IMR-90 (cell line): ENCODE results near the gene PTGR3. TPM values are rescaled to one million over a fixed set of nuclear protein-coding genes. Genes with fewer than 3 reads are reported as not detected.

Experiments used
- ATAC-seq: fragments of 200-7000 bp; cut with Tn5 transposase; 2 replicates; pipeline ENCODE4 v1.9.1; 2020; ENCODE audit warnings: low read depth, mild to moderate bottlenecking, moderate library complexity
- BruUV-seq: library from RNA; stranded (reverse); fragments of 400-500 nt; replicated peaks from 2 replicates; lab custom pipeline; 2021; lab: Mats Ljungman, UMichigan
- CTCF ChIA-PET: fragments of 300-600 bp; formaldehyde crosslinking; extraction: SDS; loops from one replicate; lab custom pipeline; 2021; ENCODE audit warnings: antibody characterized with exemption; lab: Yijun Ruan, JAX
- POLR2A ChIA-PET: fragments of 300-600 bp; sonication (Branson Sonifier 250); formaldehyde crosslinking; loops from one replicate; lab custom pipeline; 2022; ENCODE audit warnings: antibody characterized with exemption; ENCODE audit not compliant: unreplicated experiment; lab: Charles Lee
- DNase-seq: peaks from one replicate; pipeline ENCODE4 v3.0.0; 2013
- H2AFZ ChIP-seq: replicated peaks from 2 replicates; pipeline ENCODE3; 2013; ENCODE audit warnings: low read length, mild to moderate bottlenecking; ENCODE audit not compliant: poor library complexity
- H2AK5ac ChIP-seq: 2 replicates; pipeline ENCODE4 v1.6.1; 2013; ENCODE audit warnings: low read depth, low read length, inconsistent platforms
- H2AK9ac ChIP-seq: replicated peaks from 2 replicates; pipeline ENCODE3; 2013; ENCODE audit warnings: mild to moderate bottlenecking, low read depth, low read length, moderate library complexity; ENCODE audit not compliant: poor library complexity
- H2BK120ac ChIP-seq: 2 replicates; pipeline ENCODE4 v1.6.1; 2013; ENCODE audit warnings: low read depth, low read length, inconsistent platforms
- H2BK15ac ChIP-seq: 3 replicates; pipeline ENCODE4 v1.6.1; 2013; ENCODE audit warnings: low read depth, low read length, inconsistent platforms
- H2BK20ac ChIP-seq: 2 replicates; pipeline ENCODE4 v1.6.1; 2013; ENCODE audit warnings: low read depth, mild to moderate bottlenecking, inconsistent platforms, low read length, moderate library complexity
- H2BK5ac ChIP-seq: 2 replicates; pipeline ENCODE4 v1.6.1; 2013; ENCODE audit warnings: mild to moderate bottlenecking, low read depth, low read length, inconsistent platforms; ENCODE audit not compliant: poor library complexity, severe bottlenecking
- H3K14ac ChIP-seq: replicated peaks from 2 replicates; pipeline ENCODE4 v1.6.1; 2013; ENCODE audit warnings: low read depth, low read length, inconsistent platforms
- H3K18ac ChIP-seq: 2 replicates; pipeline ENCODE4 v1.6.1; 2013; ENCODE audit warnings: low read depth, low read length, control low read depth
- H3K23ac ChIP-seq: 2 replicates; pipeline ENCODE4 v1.6.1; 2013; ENCODE audit warnings: low read depth, low read length, inconsistent platforms
- H3K27ac ChIP-seq: 2 replicates; pipeline ENCODE4 v1.5.1; 2013; ENCODE audit warnings: mild to moderate bottlenecking, control low read depth, low read length; ENCODE audit not compliant: insufficient read depth
- H3K27me3 ChIP-seq: 2 replicates; pipeline ENCODE4 v1.6.1; 2013; ENCODE audit warnings: low read length; ENCODE audit not compliant: control insufficient read depth, insufficient read depth
- H3K36me3 ChIP-seq: 2 replicates; pipeline ENCODE4 v1.6.1; 2013; ENCODE audit warnings: low read length, mixed read lengths; ENCODE audit not compliant: control insufficient read depth, insufficient read depth
- H3K4ac ChIP-seq: 2 replicates; pipeline ENCODE4 v1.6.1; 2013; ENCODE audit warnings: low read depth, low read length, inconsistent platforms
- H3K4me1 ChIP-seq: 2 replicates; pipeline ENCODE4 v1.6.1; 2013; ENCODE audit warnings: low read length, mixed read lengths; ENCODE audit not compliant: control insufficient read depth, insufficient read depth
- H3K4me2 ChIP-seq: 2 replicates; pipeline ENCODE4 v1.6.1; 2013; ENCODE audit warnings: low read depth, mild to moderate bottlenecking, control low read depth, low read length, moderate library complexity
- H3K4me3 ChIP-seq: 2 replicates; pipeline ENCODE4 v1.5.1; 2013; ENCODE audit warnings: low read depth, mild to moderate bottlenecking, control low read depth, low read length, moderate library complexity; ENCODE audit not compliant: insufficient read depth
- H3K56ac ChIP-seq: 2 replicates; pipeline ENCODE4 v1.6.1; 2013; ENCODE audit warnings: low read length, inconsistent platforms; ENCODE audit not compliant: insufficient read depth; ENCODE audit errors: extremely low read depth
- H3K79me1 ChIP-seq, 2 experiments: 2 replicates each; pipeline ENCODE4 v1.6.1; 2013; ENCODE audit warnings: low read length in 2 of 2, inconsistent platforms in 1 of 2, low read depth in 1 of 2
- H3K9ac ChIP-seq: 2 replicates; pipeline ENCODE4 v1.6.1; 2013; ENCODE audit warnings: low read depth, low read length, control low read depth
- H3K9me1 ChIP-seq: 2 replicates; pipeline ENCODE4 v1.6.1; 2013; ENCODE audit warnings: low read length, inconsistent platforms; ENCODE audit not compliant: insufficient read depth
- H3K9me3 ChIP-seq: 2 replicates; pipeline ENCODE4 v1.6.1; 2013; ENCODE audit warnings: low read length; ENCODE audit not compliant: control insufficient read depth, insufficient read depth
- H4K20me1 ChIP-seq: 2 replicates; pipeline ENCODE4 v1.6.1; 2013; ENCODE audit warnings: low read length, inconsistent platforms; ENCODE audit not compliant: insufficient read depth
- H4K5ac ChIP-seq: 2 replicates; pipeline ENCODE4 v1.6.1; 2013; ENCODE audit warnings: mild to moderate bottlenecking, low read depth, low read length, control low read depth
- H4K8ac ChIP-seq, 2 experiments: 2 replicates each; pipeline ENCODE4 v1.6.1; 2013; ENCODE audit warnings: low read depth in 2 of 2, low read length in 2 of 2, control low read depth in 1 of 2, inconsistent platforms in 1 of 2
- H4K91ac ChIP-seq: 2 replicates; pipeline ENCODE4 v1.6.1; 2013; ENCODE audit warnings: low read depth, low read length, inconsistent platforms; ENCODE audit not compliant: insufficient read depth
- BHLHE40 ChIP-seq: fragments of 150-350 bp; IDR thresholded peaks from 2 replicates; pipeline ENCODE4 v1.6.1; 2016; ENCODE audit warnings: mild to moderate bottlenecking, low read depth, low read length
- CEBPB ChIP-seq: IDR thresholded peaks from 2 replicates; pipeline ENCODE4 v1.6.1; 2012; ENCODE audit warnings: low read depth, low read length, improper control_type of control experiment
- CHD1 ChIP-seq: IDR thresholded peaks from 2 replicates; pipeline ENCODE4 v1.6.1; 2012; ENCODE audit warnings: low read depth, low read length, improper control_type of control experiment
- CTCF ChIP-seq: conservative IDR thresholded peaks from 2 replicates; pipeline ENCODE4 v1.5.1; 2012; ENCODE audit warnings: mild to moderate bottlenecking, low read depth, low read length, improper control_type of control experiment
- ELK1 ChIP-seq: fragments of 150-350 bp; IDR thresholded peaks from 2 replicates; pipeline ENCODE4 v1.6.1; 2016; ENCODE audit warnings: low read depth, mild to moderate bottlenecking, low read length, moderate library complexity, borderline replicate concordance
- FOS ChIP-seq: fragments of 150-350 bp; IDR thresholded peaks from 2 replicates; pipeline ENCODE4 v1.6.1; 2016; ENCODE audit warnings: low read depth, low read length
- MAFK ChIP-seq: IDR thresholded peaks from 2 replicates; pipeline ENCODE4 v1.6.1; 2012; ENCODE audit warnings: low read depth, low read length, improper control_type of control experiment
- MAZ ChIP-seq: IDR thresholded peaks from 2 replicates; pipeline ENCODE4 v1.6.1; 2012; ENCODE audit warnings: low read depth, mild to moderate bottlenecking, low read length, improper control_type of control experiment, moderate library complexity, borderline replicate concordance
- MXI1 ChIP-seq: IDR thresholded peaks from 2 replicates; pipeline ENCODE4 v1.6.1; 2012; ENCODE audit warnings: low read depth, mild to moderate bottlenecking, low read length, moderate library complexity, borderline replicate concordance
- NFE2L2 ChIP-seq: fragments of 150-350 bp; IDR thresholded peaks from 2 replicates; pipeline ENCODE4 v1.6.1; 2016; ENCODE audit warnings: low read depth, mild to moderate bottlenecking, low read length
- POLR2A ChIP-seq: IDR thresholded peaks from 2 replicates; pipeline ENCODE4 v1.6.1; 2012; ENCODE audit warnings: mild to moderate bottlenecking, low read depth, low read length
- RCOR1 ChIP-seq: IDR thresholded peaks from 2 replicates; pipeline ENCODE4 v1.6.1; 2012; ENCODE audit warnings: mild to moderate bottlenecking, low read length, improper control_type of control experiment; ENCODE audit not compliant: insufficient replicate concordance
- SMC3 ChIP-seq: fragments of 150-350 bp; IDR thresholded peaks from 2 replicates; pipeline ENCODE4 v1.6.1; 2016; ENCODE audit warnings: low read depth, mild to moderate bottlenecking, antibody characterized with exemption, low read length, moderate library complexity
- USF2 ChIP-seq: fragments of 150-350 bp; IDR thresholded peaks from 2 replicates; pipeline ENCODE4 v1.6.1; 2017; ENCODE audit warnings: mild to moderate bottlenecking, antibody characterized with exemption, low read length, low read depth
- WGBS, 2 experiments: methylation state at CpG; one replicate each; pipeline versions ENCODE4 v1.1.5 to v1.1.7; 2013; ENCODE audit warnings: missing lambda C conversion rate in 2 of 2; ENCODE audit not compliant: insufficient read length in 1 of 2; ENCODE audit errors: extremely low coverage in 2 of 2; 5-methylcytosine and 5-hydroxymethylcytosine counted together
- dilution Hi-C: fragments of 300-500 bp; cut with HindIII; formaldehyde crosslinking; loops from one replicate; pipeline ENCODE4 v1.14.3; 2018; ENCODE audit warnings: low sequenced_read_pairs; ENCODE audit not compliant: unreplicated experiment
- in situ Hi-C: fragments of 300-500 bp; cut with MboI; formaldehyde crosslinking; loops from 3 replicates; pipeline ENCODE4 v1.14.3; 2019; ENCODE audit warnings: low sequenced_read_pairs, inconsistent platforms, mixed read lengths
- intact Hi-C: fragments of 100-400 bp; cut with micrococcal nuclease; formaldehyde crosslinking; loops from 2 replicates; pipeline ENCODE4 v1.10.0; 2022
- polyA plus RNA-seq, 3 experiments: library from polyadenylated mRNA; depleted of rRNA; stranded (reverse); fragments of >200 nt; gene quantifications; 2 replicates each; pipeline ENCODE4 v1.2.3, GENCODE V29; 2012; ENCODE audit warnings: low replicate concordance in 1 of 3
- total RNA-seq: library from RNA; depleted of rRNA; stranded (reverse); fragments of >200 nt; gene quantifications from 2 replicates; pipeline ENCODE4 v1.2.3, GENCODE V29; 2012

PTGR3 gene
- total and polyA plus RNA-seq, 2 of the 4 experiments (the other 2 are of a cell fraction): 16.1 to 26.4 TPM

- Histone ChIP-seq H4K91ac (no peak overlapping the region), H2AK5ac (no peak overlapping the region), H3K36me3 (no peaks in the 10 kb centered on the region), H3K18ac (no peak overlapping the region), H3K4me3 (no peak overlapping the region), H2BK20ac (no peak overlapping the region), H3K14ac (no peak overlapping the region), H3K9me3 (no peaks in the 10 kb centered on the region), H3K27ac (no peak overlapping the region), H2AK9ac (no peak overlapping the region), H3K79me1 (peaks cover 15 to 54% of the 10 kb centered on the region in 2 experiments), H4K5ac (no peak overlapping the region), H3K4me1 (peaks cover 12% of the 10 kb centered on the region), H3K27me3 (no peaks in the 10 kb centered on the region), H4K20me1 (no peaks in the 10 kb centered on the region; the same call in 1 of the 2 replicates), H2AFZ (no peak overlapping the region), H3K23ac (no peak overlapping the region; the same call in 1 of the 2 replicates), H2BK120ac (no peak overlapping the region), H3K9me1 (peaks cover 4% of the 10 kb centered on the region; the same call in 1 of the 2 replicates), H3K4me2 (no peak overlapping the region), H2BK15ac (no peak overlapping the region), H3K56ac (no peak overlapping the region), H3K9ac (no peak overlapping the region), H4K8ac (no peak overlapping the region), H3K4ac (no peak overlapping the region), H2BK5ac (no peak overlapping the region)
- dilution Hi-C loops (no loop called here), in situ Hi-C loops (loop anchor here (25.0 kb wide), 1 partner anchor 1142 kb away; no protein-coding TSS in a partner anchor), intact Hi-C loops (no loop called here)
- POLR2A ChIA-PET: no interaction called here
- 97% methylated on average over 4 of the region's 11 CpGs; no CpG with 5 or more reads in 1 of the 2 experiments for WGBS, 2 experiments
- ATAC-seq (no peak), DNase-seq (no peak)
- CTCF ChIA-PET: no interaction called here
- BruUV-seq: no TSS peak
- TF ChIP-seq SMC3 (no peak), CEBPB (no peak), BHLHE40 (no peak), MAFK (no peak), USF2 (no peak), ELK1 (no peak), NFE2L2 (no peak), RCOR1 (no peak), MXI1 (no peak), MAZ (no peak), FOS (no peak), POLR2A (no peak), CHD1 (no peak), CTCF (no peak)
Measured at GRCh38 chr18:75219745-75220375, 10.9 kb upstream of the PTGR3 start.
